NCI-H146 treated with DMSO at 0.1 percent for 48 hours (cell line): ENCODE measurements around the gene C16orf95.

Experiments used
- DNase-seq: peaks from one replicate; lab custom pipeline; 2025; ENCODE audit not compliant: unreplicated experiment; lab: John Stamatoyannopoulos, UW

C16orf95 gene

DNA sequence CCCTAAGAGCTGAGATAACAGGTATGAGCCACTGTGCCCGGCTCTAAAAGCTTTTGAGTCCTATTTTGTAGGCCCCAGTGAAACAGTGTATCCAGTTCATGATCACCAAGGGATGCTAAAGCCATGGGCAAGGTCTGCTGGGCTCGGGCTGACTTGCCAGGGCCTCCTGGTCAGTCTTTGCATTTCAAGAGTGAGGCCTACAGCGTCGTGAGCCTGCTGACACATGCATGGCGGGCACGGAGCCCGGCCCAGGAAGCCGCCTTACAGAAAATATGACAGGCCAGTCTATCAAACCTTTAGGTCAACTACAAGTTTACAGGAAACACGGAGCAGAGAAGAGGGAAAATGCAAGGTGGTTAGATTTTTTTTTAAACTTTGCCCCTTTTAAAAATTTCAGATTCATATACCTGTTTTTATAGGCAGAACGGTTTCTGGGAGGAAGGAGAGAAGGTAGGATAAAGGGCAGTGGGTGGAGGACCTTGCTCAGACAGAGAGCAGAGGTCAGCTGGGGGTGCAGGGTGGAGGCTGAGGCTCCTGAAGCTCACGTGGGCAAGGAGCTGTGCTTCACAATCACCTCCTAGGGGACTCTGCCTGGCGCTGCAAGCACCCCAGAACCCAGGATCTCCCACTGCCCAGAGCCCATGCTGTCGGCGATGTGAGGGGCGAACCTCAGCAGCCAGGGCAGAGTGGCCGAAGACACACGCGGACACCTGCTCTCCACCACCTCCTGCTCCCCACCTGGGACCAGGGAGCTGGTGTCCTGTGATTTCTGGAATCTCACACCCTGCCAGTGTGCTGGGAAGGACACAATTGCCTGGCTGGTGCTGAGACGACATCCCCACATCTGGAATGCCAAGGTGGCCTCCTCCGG lies 21.3 kb downstream of the C16orf95 start:
- no peak for DNase-seq

DNA sequence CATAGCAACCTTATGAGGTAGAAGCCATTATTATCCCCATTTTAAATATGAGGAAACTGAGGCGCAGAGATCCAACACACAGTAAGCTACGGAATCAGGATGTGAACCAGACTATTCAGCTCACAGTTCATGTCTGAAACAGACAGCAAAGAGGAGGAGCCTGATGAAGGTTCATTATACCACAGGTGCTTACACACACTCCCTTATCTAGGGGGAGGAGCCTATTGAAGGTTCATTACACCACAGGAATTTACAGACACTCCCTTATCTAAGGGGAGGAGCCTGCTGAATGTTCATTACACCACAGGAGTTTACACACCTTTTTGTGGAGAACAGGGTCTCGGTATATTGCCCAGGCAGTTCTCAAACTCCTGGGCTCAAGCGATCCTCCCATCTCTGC lies 21.9 kb downstream of the C16orf95 start:
- DNase-seq, result no peak

GRCh38 chr16:87293990-87294389 lies 23.2 kb downstream of the C16orf95 start:
- DNase-seq, result no peak

DNA sequence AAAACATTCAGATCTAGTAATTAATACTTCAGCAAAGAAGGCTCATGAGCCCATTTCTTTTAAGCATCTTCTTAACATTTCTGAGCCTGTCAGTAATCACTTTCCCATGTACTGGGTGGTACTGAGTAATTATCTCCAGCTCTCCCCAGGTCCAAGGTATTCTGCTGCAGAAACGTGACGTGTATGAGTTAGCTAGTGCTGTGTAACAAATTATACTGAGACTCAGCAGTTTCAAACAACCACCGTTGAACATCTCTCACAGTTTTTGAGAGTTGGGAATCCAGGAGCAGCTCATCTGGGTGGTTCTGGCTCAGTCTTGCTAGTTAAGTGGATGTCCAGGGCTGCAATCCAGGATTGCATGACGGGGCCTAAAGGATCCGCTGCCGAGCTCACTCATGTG lies 25.2 kb downstream of the C16orf95 start:
- DNase-seq, result no peak

GRCh38 chr16:87288753-87289362 lies 28.3 kb downstream of the C16orf95 start:
- DNase-seq, result no peak

GRCh38 chr16:87286839-87287626 lies 30.2 kb downstream of the C16orf95 start:
- no peak for DNase-seq

DNA sequence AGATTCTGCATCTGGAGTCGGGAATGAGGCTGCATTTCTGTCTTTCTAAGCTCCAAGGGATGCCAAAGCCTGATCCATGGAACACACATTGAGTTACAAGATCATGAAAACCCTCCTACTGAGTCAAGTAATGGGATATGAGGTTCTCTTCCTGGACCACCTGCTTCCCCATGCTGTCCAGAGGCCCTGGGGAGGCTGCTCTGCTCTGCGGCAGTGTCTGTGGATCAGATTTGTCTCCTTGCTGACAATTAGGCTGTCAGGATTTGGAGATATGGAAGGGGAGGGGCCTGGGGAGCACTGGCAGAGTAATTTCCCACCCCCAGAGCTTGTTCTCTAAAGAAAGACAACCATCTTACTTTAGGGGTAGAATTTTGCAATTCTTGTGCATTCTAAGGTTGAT lies 33.0 kb downstream of the C16orf95 start:
- no peak for DNase-seq

DNA sequence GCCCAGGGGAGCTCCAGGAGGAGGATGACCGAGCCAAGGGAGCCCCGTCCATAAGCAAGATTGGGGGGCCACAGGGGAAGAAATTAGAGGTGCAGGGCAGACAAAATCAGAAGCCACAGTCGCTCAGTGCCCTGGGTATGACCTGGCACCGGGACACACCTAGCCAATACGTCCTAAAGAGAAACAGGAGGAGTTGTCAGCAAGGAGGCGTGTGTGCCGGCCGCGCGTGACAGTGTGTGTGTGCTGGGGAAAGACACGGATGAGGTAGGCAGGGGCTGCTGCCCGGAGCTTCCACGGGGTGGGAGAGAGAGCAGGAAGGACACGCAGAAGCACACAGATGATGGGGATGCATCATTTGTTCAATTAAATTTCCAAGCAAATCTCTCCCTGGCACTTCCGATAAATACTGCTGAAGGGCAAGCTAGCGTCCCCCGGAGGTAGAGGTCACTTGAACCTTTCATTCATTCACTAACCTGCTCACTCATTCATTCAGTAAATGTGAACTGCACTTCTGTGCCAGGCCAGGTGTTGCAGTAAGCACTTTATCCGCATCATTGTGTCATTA lies 38.0 kb downstream of the C16orf95 start:
- no peak for DNase-seq

- DNase-seq, result peak; percentile 34
Observed at GRCh38 chr16:87278191-87279093, 38.8 kb downstream of the C16orf95 start.

- no peak for DNase-seq
Observed at GRCh38 chr16:87276924-87277323, 40.3 kb downstream of the C16orf95 start.

DNA sequence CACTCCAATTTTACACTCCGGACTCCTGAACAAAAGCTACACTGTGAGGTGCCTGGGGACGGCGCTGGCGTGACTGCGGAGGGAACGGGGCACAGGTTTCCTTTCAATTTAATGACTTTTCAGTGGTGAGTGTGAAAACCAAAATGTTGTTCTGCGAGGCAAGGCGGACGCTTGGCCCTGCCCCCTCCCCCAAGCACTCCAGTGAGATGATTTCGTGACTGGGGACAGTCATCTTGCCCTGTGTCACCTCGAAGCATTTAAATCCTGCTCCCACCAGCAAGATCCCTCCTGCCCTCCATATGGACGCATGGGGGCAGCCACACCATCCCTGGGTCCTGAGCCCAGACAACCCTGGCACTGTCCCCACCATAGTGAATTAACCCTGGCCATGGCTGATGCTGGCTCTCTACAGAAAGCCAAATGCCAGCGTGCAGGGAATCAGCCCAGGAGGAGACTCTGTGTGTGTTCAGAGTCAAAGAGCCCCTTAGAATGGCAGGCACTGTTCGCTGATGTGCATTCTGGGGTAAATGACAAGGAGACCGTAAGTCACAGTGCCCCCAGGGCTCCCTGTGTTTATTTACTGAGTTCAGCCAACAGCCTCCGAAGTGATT lies 41.0 kb downstream of the C16orf95 start:
- DNase-seq, result no peak

DNA sequence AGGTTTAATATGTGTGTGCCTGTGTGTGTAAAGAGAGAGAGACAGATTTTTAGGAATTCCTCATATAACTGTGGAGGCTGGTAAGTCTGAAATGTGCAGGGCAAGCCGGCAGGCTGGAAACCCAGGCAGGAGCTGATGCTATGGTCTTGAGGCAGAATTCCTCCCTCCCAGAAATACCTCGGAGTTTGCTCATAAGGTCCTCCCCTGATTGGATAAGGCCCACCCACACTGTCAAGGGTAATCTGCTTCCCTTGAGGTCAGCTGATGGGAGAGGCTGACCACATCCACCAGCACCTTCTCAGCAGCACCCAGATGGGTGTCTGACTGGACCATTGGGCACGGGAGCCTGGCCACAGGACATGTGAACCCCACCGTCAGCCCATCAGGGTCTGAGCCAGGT lies 42.4 kb downstream of the C16orf95 start:
- no peak for DNase-seq

- no peak for DNase-seq
Observed at GRCh38 chr16:87273471-87274030, 43.6 kb downstream of the C16orf95 start.

- DNase-seq, result no peak
Observed at GRCh38 chr16:87271256-87271655, 45.9 kb downstream of the C16orf95 start.

GRCh38 chr16:87267566-87267965 lies 49.6 kb downstream of the C16orf95 start:
- no peak for DNase-seq

DNA sequence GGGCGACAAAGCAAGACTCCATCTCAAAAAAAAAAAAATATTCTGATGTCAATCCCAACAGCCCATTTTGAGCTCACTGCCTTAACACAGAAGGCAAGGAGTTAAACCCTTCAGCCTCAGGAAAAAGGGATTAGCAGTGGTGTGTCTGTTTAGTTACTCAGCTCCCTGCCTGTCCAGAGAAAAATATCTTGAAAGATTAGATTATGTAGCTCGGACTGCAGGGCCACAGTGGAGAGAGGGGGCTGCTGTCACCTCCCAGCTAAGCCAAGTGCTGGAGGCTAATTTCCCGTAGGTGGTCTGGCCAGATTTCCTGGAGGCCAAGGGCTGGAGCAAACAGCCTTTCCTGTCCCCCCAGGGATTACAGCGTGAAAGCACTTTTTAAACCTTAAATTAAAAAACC lies 50.3 kb downstream of the C16orf95 start:
- DNase-seq, result no peak

DNA sequence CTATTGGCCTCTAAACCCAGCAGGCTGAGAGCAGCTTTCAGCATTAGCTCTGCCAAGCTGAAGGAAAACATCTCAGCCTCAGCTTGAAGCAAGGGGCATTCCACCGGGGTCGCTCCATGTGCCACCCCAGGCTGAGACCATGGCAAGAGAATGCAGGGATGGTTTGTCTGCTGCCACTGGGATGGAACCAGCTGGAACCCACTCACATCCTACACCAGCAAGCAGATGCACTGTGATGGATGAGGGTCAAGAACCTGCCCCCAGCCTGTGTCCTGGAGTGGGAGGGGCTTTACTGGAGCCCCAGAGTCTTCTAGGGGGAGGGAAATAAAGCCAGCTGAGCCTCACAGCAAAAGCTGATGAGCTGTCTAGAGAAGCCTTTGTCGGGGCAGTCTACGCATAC lies 51.9 kb downstream of the C16orf95 start:
- no peak for DNase-seq

DNA sequence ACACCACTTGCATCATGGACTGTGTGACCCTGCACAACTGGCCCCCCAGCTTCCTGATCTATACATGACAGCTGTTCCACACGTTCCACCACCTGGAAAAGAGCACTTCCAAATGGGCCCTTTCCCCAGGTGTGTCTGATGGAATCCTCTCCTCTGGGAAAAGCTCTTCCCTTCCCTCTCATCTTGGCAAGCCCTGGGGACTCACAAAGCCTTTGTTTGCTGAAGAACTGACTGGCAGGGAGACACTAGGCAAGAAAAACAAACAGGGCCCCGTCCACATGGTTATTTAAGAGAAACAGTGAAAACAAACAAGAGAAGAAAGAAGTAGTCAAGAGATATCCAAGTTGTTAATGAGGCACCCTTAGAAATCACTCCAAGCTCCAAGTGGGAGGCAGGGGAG lies 52.6 kb downstream of the C16orf95 start:
- no peak for DNase-seq

DNA sequence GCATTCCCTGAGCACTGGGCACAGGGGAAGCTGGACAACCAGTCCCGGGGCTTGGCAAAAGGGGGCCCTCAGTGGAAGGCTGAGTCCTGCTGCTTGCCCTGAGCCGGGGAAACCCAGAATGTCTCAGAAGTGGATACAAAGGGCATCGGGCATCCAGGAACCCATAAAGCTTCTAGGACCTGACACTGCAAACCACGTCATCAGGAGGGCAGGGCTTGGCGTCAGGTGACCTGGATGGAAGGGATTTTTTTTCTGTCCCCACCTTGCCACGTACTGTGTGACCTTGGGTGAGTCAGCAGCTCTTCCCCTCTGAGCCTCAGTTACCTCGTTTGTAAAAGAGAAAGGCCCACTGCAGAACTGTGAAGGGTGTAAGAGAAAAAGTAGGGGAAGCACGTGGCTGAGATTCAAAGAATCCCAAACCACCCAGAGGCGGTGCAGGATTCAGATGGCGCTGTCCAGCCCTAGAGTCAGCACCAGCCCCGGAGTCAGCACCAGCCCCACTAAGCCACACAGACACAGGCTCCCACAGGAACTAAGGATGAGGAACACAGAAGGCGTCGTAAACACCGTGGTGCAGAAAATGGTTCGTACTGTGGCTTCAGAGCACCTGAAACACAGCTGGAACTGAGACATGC lies 53.7 kb downstream of the C16orf95 start:
- DNase-seq, result no peak
